Esophagus muscularis mucosa (tissue), 4 donors: ENCODE measurements around the gene ZFAND6.

Experiments
- EP300 ChIP-seq: sonication (generic); formaldehyde crosslinking; IDR thresholded peaks from one replicate; pipeline ENCODE4 v1.6.1; 2017; ENCODE audit warnings: antibody characterized with exemption
- POLR2A ChIP-seq: fragments of 450-650 bp; IDR thresholded peaks from one replicate; pipeline ENCODE4 v1.6.1; 2017; ENCODE audit warnings: antibody characterized with exemption, moderate library complexity, mild to moderate bottlenecking, low read depth
- POLR2AphosphoS5 ChIP-seq, 2 donors: sonication (generic); formaldehyde crosslinking; IDR thresholded peaks; one replicate each; pipeline ENCODE4 v1.6.1; 2017; ENCODE audit warnings: antibody characterized with exemption in 2 of 2
- TF ChIP-seq, protein P1 (sequence below), 3 experiments: fragments of 200-600 bp in 2 of 3; fragments of 450-650 bp in 1 of 3; sonication (generic) in 2 of 3; IDR thresholded peaks; one replicate each; pipeline ENCODE4 v1.5.1; 2017 to 2019; ENCODE audit warnings: antibody characterized with exemption in 3 of 3, mild to moderate bottlenecking in 2 of 3, moderate library complexity in 1 of 3

DNA sequence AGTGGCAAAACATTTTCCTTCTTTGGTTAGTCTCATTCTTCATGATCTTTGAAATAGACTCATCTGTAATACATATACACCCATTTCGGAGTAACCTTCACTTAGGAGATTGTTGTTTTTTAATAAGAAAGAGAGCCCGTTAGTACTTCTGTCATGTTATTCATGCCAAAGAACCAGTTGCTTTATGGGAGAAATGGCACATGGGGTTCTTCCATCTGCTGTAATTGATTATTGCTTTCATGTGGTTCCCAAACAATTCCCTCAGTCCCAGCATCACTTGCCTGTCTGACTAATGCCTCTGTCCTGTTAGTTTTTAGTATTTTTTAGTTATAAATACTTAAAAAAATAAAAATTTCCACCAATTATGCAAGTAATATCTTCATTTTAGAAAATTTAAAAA is 59.5 kb downstream of the ZFAND6 start:
- TF ChIP-seq, protein P1, sequence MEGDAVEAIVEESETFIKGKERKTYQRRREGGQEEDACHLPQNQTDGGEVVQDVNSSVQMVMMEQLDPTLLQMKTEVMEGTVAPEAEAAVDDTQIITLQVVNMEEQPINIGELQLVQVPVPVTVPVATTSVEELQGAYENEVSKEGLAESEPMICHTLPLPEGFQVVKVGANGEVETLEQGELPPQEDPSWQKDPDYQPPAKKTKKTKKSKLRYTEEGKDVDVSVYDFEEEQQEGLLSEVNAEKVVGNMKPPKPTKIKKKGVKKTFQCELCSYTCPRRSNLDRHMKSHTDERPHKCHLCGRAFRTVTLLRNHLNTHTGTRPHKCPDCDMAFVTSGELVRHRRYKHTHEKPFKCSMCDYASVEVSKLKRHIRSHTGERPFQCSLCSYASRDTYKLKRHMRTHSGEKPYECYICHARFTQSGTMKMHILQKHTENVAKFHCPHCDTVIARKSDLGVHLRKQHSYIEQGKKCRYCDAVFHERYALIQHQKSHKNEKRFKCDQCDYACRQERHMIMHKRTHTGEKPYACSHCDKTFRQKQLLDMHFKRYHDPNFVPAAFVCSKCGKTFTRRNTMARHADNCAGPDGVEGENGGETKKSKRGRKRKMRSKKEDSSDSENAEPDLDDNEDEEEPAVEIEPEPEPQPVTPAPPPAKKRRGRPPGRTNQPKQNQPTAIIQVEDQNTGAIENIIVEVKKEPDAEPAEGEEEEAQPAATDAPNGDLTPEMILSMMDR (IDR thresholded peaks at IDR 0.05), result no peak
- TF ChIP-seq POLR2AphosphoS5 (IDR thresholded peaks at IDR 0.05) (no peak), EP300 (no peak), POLR2A (no peak)
